ENCODE results near the gene NEU4. TPM values are rescaled to one million over a fixed set of nuclear protein-coding genes. Genes with fewer than 3 reads are reported as not detected.

Gene NEU4
- total RNA-seq, 4 donors from 2014 or later, result 0.15 TPM; not detected in 3

GRCh38 chr2:241842067-241842415, 33.0 kb downstream of the NEU4 start:
- intact Hi-C loops (cut with DNase I; ENCODE audit: low total_unique reads), result no loop called here
- DNase-seq (ENCODE audit: low spot score in 2 of 2), result peak in 1 of 2 donors; percentile 83
- TF ChIP-seq CTCF (IDR thresholded peaks at IDR 0.05), result no peak
- TF ChIP-seq POLR2A (IDR thresholded peaks at IDR 0.05), result no peak
- 67 to 69% methylated on average over 11 of the region's 11 CpGs for WGBS, 2 donors
- H3K4me3 ChIP-seq (ENCODE audit: low read depth, poor library complexity, severe bottlenecking), result no peak overlapping the region

GRCh38 chr2:241842620-241843211, 33.7 kb downstream of the NEU4 start:
- intact Hi-C loops (cut with DNase I; ENCODE audit: low total_unique reads), result no loop called here
- no peak overlapping the region for H3K4me3 ChIP-seq (ENCODE audit: low read depth, poor library complexity, severe bottlenecking)
- TF ChIP-seq POLR2A (IDR thresholded peaks at IDR 0.05), result no peak
- no peak for TF ChIP-seq CTCF (IDR thresholded peaks at IDR 0.05)
- WGBS, 2 donors, result 61 to 70% methylated on average over 29 of the region's 29 CpGs
- DNase-seq (ENCODE audit: low spot score in 2 of 2), result peak; percentile 59 to 95

GRCh38 chr2:241843321-241844065, 34.5 kb downstream of the NEU4 start:
- H3K4me3 ChIP-seq (ENCODE audit: low read depth, poor library complexity, severe bottlenecking), result no peak overlapping the region
- no peak for TF ChIP-seq POLR2A (IDR thresholded peaks at IDR 0.05)
- TF ChIP-seq CTCF (IDR thresholded peaks at IDR 0.05), result no peak
- intact Hi-C loops (cut with DNase I; ENCODE audit: low total_unique reads), result no loop called here
- DNase-seq (ENCODE audit: low spot score in 2 of 2), result peak in 1 of 2 donors; percentile 86
- WGBS, 2 donors, result 69 to 71% methylated on average over 25 to 29 of the region's 52 CpGs

GRCh38 chr2:241844066-241844728, 35.2 kb downstream of the NEU4 start:
- intact Hi-C loops (cut with DNase I; ENCODE audit: low total_unique reads), result no loop called here
- WGBS, 2 donors, result 5 to 6% methylated on average over 39 to 43 of the region's 65 CpGs
- no peak overlapping the region for H3K4me3 ChIP-seq (ENCODE audit: low read depth, poor library complexity, severe bottlenecking)
- peak; percentile 57 to 94 for DNase-seq (ENCODE audit: low spot score in 2 of 2)
- TF ChIP-seq CTCF (IDR thresholded peaks at IDR 0.05) (no peak), POLR2A (IDR thresholded peaks at IDR 0.05) (no peak)

GRCh38 chr2:241844831-241845578, 36.0 kb downstream of the NEU4 start:
- H3K4me3 ChIP-seq (ENCODE audit: low read depth, poor library complexity, severe bottlenecking), result no peak overlapping the region
- 44 to 56% methylated on average over 34 to 37 of the region's 37 CpGs for WGBS, 2 donors
- DNase-seq (ENCODE audit: low spot score in 2 of 2), result peak in 1 of 2 donors; percentile 77
- intact Hi-C loops (cut with DNase I; ENCODE audit: low total_unique reads), result no loop called here
- TF ChIP-seq POLR2A (IDR thresholded peaks at IDR 0.05), result no peak
- no peak for TF ChIP-seq CTCF (IDR thresholded peaks at IDR 0.05)
